ENCODE measurements around the gene CAPN9.

Gene CAPN9

DNA sequence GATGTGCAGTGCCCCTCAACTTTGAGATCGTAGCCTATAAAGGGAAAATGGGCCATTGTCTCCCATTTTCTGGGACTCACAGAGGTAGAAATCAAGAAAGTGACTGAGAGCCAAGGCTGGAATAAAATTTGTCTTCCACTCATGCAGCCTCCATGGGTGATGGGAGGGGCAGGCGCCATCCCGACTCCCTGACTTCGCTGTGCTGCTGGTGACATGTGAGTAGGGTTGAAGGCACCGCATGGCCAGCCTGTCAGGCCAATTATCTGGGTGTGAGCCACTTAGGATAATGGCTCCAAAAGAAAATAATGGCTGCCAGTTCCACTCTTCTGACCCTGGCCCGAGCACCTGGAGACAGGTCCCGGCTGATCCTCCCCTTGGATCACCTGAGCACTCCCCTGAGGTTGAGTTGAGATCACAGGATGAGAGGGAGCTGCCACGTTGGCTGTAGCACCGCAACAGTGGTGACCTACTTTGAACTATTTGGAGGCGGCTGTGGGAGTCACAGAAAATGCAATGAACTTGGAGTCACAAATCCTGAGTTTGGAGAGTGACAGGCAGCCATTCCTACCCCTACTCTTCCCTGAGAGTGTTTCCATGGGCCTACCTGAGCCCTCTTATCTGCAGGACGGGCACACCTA is 26.3 kb downstream of the CAPN9 start:
- no peak for DNase-seq

DNA sequence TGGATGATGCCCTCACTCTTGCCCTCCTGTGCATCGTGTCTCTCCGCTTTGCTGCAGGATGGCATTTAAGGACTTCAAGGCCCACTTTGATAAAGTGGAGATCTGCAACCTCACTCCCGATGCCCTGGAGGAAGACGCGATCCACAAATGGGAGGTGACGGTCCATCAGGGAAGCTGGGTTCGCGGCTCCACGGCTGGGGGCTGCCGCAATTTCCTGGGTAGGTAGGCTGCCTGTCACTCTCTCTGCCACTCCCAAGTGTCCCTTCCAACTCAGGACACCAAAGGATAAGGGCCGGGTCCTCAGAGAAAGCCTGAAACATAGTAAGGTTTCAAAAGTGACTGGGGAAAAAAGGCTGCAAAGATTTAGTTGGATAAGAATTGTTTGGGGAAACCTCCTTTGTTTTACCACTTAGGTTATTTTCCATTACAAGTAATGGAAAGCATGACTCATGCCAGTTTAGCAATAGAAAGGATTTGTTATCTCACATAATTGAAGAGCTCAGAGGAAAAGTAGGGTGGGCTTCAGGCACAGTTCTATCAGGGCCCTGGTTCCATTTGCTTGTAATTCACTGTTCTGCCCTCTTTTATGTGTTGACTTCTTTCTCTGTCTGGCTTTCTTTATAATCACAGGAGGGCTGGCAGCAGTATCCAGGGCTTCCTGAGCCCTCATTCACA is 31.9 kb downstream of the CAPN9 start:
- no peak for DNase-seq

DNA sequence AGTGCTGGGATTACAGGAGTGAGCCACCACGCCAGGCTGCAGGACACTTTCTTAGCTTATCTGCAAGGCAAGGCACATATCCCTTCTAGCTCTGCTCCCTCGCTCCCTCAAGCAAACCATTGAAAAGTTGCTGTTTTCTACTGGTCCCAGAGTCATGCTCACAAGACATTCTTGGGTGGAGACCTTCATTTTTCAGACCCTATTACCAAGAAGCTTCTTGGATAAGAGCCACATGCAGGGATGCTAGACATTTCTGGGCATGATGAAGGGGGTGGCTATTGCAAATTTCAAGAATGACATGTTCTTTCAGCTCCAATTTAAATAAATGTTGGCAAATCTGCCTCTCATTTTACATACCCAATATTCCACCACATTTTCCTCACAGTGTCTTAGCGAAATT is 33.9 kb downstream of the CAPN9 start:
- DNase-seq, result no peak

DNA sequence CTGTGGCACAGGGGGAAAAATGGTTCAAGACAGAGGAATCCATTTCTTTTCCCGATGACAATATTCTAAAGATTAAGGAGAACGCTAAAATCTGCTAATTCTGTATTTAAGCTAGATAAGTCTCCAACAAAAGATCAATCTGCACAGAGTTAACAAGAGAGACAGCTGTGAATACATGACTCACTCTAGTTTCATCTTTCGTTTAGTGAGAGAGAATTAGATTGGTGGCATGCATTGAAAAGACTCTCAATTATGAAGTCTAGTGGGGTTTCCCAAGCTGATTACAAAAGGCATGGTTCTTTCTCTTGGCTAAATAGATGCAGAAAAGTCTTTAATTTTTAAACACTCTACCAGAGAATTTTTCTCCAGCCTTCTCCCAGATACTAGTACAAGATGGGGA is 34.4 kb downstream of the CAPN9 start:
- no peak for DNase-seq

DNA sequence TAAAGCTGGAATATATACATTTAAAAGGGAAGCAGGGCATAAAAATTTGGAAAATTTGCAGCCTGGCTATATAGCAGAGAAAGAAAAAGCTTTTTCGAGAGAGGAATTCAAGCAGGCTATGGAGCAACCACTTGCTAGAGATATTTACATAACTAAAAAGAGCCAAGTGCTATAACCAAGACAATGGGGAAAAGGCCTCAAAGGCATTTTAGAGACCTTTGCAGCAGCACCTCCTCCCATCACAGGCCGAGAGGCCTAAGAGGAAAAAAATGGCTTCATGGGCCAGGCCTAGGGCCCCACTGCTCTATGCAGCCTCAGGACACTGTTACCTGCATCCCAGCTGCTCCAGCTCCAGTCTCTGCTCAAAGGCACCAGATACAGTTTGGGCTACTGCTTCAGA is 37.0 kb downstream of the CAPN9 start:
- no peak for DNase-seq

DNA sequence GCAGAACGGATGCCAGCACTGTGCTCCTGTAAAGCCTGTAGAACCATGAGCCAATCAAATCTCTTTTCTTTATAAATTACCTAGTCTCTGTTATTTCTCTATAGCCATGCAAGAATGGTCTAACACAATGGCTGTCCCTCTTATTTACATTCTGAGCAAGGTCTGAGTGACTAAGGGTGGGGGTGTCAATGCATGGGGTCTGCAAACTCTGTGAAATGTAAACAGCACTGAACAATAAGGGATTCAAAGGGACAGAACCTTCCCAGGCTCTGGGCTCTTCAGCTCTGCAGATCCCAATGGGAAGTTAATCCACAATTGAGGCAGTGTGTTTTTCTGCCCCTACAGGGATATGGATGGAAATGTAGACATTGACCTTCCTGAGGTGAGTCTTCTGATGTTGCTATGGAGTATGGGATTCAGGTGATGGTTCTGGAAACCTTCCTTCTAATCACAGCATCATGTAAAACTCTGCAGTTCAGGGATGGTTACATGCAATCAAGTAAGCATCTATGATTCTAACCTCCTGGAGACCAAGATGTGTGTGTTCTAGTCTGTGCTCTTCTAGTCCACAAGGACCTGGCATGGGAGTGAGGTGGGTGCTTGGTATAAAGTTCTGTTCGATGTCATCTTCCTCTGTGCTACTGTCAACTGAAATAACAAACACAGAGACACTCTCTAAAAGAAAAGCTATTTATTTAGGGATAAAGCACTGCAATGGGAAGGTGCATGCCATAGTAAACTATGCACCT is 38.6 kb downstream of the CAPN9 start:
- no peak for DNase-seq

DNA sequence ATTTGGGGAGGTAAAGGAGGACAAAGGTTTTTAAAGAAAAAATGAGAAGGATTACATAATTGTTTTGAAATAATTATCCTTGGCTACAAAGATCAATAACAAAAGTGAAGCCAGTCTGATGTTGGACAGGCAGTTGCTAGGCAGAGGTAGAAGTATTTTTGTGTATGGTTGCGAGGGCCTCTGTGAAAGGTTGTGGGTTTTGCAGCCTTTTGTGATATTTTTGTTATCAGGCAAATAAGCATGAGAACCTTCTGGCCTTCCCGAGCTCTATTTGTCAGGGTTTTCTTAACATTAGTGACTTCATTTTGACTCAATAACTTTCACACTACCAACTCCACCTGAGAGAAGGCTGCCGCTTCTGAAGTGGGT is 39.2 kb downstream of the CAPN9 start:
- no peak for DNase-seq

DNA sequence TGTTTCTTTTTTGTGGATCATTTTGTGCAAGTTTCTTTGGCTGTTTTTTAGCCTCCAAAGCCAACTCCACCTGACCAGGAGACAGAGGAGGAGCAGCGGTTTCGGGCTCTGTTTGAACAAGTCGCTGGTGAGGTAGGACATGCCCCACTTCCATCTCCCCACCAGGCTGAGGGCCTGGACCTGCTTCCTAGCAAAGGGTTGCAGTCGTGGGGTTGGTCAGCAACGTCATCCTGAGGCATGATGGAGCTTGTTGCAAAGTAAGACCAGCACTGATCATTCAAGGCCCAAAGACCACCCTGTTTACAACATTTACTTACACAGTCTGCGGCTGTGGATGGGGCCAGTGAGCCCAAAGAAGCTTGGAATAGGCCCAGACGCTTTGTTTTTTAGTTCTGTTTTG is 40.3 kb downstream of the CAPN9 start:
- DNase-seq, result no peak

DNA sequence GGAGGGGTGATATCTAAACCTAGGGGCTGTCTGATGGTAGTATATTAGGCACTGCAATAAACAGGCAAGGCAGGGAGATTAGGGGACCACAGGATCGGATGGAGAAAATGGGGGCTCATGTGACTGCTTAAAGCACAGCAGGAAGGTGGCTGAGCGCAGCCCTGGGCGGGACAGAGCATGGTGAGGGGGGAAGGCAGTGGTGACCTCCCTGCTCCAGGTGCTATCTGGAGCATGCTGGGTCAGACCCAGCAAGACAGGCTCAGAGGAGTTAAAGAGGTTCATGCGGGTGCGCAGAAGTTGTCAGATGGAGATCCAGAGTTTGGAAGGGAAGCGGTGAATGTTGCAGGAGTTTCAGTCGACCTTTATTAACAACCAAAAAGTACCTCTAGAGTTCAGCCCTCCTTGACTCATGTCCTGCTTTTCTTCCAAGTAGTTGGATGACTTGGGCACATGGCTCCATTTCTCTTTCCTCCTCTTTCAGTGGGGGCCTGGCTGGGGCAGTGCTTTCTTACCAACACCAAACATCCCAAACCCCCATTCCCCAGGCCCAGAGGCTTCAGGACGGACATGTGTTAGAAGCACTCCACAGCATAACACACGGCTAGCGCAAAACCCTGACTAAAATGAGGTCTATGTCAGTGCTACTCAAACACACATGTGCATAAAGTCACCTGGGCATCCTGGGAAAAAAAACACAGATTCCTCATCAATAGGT is 41.5 kb downstream of the CAPN9 start:
- no peak for DNase-seq

DNA sequence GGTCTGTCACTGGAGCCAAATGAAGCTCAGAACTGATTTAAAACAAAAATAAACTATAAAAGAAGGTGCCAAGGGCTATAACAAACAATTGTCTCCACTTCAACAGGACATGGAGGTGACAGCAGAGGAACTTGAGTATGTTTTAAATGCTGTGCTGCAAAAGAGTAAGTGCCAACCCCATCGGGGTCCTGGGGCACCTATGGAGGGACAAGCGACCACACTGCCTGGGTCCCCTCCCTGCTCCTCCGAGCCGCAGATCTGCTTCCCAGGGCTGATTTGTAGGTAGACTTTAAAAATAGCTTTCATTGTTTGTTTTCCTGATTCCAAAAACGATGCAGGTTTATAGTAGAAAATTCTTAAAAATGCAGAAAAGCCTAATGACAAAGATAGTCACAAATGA is 42.8 kb downstream of the CAPN9 start:
- DNase-seq, result no peak

DNA sequence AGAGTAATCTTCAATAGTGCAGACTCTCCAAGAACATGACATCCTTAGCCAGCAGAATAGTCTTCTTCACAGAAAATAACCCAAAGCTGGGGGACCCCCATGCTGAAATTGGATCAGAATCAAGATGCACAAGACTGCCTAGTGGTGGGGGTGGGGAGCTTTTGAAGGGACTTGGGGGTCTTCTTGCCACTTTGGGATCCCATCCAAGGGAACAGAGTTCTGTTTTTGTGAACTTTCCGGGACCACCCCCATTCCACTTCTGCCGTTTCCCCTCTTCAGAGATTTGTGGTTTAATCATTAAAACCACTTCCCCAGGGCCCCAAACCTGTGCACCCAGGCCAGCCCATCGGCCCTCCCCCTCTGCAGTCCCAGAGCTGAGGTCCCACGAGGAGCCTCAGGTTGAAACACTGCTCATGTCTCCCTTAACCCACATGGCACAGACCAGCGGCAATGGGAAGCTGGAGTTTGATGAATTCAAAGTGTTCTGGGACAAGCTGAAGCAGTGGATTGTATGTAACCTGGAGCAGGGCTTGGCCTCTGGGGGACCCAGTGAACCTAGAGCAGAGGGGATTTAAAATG is 44.9 kb downstream of the CAPN9 start:
- no peak for DNase-seq

DNA sequence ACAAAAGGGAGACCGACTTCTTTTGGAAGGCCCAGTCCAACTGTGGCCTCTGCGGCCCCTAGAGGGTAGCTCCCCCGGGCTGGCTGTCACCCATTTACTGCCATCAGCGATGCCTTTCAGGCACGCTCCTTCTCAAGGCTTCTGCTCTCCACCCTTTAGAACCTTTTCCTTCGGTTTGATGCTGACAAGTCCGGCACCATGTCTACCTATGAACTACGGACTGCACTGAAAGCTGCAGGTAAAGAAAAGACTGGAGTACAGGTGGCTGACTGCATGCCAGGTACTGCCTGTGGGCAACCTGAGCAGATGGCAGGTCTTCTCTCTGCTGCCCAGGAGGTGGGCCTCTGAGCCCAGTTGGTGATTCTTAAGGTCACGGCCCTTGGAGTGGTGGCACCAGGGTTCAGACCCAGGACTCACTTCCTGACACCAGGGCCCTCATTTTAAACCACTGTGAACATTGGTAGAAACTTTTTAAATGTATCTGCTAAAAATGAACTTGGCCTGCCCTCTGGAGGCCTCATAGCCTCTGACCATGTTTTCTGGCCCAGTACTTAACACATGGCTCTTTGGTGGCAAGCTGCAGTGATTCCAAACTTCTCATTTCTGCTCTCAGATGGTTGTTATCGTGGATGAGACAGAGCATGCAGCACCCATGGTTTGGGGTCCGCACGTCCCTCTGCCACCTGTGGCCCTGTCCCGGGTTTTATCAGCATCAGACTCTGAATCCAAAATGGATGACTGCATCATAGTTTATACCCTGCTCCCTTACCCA is 45.7 kb downstream of the CAPN9 start:
- DNase-seq, result no peak

DNA sequence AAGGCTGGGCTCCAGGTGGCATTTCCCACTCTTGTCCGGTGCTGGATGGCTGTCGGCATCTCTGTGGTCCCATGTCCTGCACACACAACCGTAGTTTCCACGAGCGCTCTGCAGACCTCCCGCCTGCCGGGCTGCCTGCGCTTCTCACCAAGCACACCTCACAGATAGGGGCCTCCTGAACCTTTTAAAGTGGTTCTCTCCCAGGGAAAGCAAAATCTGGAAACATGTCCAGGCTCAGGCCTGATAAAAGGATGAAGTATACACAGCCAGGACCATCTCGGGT is 46.2 kb downstream of the CAPN9 start:
- DNase-seq, result no peak

DNA sequence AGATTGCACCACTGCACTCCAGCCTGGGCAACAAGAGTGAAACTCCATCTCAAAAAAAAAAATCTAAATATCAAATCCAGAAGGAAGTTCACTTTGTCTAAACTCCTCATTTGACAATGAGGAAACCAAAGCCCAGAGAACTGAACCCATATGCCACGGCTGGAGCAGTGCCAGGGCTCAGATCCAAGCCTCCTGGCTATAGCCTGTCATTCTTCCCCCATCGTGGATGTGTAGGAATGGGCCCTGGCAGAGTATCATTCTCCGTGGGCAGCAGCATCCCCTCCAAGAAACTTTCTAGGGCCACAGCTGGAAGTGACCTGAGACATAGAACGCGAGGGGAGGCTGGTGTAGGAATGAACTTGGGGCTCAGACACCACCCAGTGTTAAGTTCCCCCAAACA is 47.2 kb downstream of the CAPN9 start:
- no peak for DNase-seq

DNA sequence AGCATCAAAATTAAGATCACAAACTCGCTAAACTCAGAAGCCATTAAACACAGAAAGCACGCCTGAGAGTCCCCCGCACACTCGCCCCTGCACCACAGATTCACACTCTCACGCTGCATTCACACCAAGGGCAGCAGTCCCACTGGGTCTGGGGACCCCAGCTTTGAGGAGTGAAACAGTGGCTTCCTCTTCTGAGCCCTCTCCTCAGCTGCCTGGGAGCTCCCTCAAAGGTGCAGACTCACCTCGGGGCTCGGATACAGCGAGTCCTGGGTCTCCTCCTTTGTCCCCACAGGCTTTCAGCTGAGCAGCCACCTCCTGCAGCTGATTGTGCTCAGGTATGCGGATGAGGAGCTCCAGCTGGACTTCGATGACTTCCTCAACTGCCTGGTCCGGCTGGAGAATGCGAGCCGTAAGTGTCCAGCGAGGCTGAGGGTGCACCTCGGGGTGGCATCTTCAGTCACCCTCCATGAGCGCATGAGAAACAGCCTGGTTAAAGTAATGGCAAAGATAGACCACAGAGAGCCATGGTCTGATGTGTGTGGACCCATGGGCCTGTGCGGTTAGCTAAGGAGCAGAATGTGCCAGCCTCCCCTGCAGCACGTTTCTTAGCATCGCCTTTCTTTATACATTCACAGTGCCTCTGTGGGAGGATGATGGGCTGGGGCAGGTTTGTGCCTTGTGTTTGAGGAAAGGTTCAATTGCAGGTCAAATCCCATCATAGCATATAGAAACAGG is 47.9 kb downstream of the CAPN9 start:
- no peak for DNase-seq

DNA sequence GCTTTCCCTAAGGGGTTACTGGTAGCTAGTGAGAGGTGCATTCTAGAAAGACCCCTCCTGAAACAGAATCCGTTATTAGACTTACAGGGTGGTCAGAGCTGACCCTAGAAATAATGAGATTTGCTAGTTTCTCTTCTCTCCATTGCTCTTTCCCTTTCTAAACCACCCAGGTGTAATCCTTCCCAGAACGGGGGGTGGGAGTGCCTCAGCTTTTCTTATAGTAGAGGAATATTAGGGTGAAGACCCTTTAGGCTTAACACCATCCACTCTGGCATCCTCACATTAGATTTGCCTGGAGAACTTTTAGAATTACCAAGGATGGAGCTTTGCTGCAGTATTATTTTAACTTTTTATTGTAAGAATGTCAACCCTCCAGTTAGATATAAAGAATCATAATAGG is 49.4 kb downstream of the CAPN9 start:
- no peak for DNase-seq

DNA sequence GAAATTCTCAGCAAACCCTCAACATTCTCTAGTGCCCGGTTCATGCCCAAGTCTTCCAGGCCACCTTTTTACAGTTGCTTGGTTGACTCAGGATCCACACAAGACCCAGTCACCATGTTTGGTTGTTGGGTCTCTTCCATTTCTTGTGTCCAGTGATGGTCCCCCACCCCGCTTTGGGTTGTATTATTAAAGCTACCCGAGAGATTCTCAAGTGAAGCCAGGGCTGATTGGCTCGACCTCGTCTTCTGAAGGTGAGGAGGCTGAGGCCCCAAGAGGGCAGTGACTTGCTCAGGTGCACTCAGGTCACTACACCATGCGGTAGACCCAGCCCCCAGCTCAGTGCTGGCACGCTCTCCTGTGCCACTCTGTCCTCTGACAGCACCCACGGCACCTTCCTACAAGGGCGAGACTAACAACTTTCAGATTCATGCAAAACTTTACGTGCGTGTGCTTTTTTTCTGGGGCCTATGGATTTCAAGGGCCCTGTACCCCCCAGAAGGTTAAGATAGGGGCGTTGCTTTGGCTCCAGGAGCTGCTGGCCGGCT is 50.3 kb downstream of the CAPN9 start:
- no peak for DNase-seq

DNA sequence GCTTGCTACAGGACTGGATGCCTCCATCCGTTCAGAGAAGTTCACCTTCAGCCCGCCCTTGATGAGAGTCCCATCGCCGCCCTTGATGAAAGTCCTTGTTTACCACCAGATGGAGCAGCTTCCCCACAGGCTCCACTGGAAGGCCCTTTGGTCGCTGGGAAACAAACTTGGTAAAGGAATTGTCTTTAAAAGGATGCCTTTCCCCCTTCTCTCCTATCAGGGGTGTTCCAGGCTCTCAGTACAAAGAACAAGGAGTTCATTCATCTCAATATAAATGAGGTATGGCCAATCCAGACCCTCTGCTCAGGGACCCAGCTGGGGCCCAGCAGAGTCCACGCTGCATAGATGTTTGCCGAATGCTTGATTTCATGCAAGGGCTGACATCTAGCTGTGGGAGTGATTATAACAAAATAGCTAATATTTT is 50.8 kb downstream of the CAPN9 start:
- no peak for DNase-seq

DNA sequence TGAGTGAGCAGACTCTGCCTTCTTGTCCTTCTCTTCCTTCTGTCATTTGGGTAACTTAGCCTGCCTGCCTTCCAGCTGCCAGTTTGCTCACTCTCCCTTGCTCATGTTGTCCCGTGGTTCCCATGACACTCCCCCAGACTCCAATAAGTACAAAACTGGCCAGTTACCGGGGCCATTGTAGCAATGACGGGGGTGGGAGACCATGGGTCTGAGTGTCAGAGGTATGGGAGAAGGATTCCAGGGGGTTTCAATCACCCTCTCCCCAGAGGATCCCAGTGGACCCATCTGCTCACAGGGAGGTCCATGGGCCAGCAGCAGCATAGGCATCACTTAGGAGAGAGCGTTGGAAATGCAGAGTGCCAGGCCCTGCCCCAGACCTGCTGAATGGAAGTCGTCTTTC is 51.3 kb downstream of the CAPN9 start:
- DNase-seq, result no peak

DNA sequence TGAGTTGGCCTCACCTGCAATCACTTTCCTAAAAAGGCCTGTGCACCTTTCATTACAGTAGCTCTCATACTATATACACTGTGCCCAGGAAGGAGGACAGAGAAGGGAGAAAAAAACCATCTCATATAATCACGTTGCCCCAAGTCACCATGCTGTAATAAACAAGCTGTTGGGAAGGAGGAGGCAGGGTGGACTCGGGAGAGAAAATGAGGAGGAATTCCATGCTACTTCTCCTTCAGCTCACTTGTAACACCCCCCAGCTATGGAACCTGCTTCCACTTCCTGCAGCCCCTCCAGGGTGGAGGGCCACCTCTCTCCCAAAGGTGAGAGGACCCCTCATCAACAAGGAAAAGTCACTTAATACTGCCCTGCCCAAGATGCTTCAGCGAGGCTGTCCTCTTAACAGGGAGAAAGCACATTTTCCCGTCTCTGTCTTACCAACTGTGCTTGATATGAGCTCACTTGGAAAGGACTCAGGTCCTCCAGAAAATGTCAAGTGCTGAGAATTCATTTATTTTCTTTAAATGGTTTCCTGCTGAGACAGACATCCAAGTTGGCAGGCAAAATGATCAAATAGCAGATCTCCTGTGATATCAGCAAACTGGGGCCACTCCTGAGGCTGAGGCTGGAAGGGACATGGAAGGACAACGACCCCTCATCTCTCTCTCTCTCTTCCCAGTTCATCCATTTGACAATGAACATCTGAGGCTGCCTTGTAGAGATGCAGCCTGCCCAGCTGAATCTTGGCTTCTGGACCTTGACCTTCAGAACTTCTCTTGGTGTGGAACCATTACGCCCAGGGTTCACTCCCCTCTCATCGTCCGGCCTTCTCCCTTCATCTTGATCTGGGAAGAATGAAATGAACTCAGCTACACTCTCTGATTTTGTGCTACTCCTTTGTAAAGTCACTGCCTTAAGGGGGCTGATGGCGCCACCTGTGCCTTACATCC is 54.0 kb downstream of the CAPN9 start:
- no peak for DNase-seq

DNA sequence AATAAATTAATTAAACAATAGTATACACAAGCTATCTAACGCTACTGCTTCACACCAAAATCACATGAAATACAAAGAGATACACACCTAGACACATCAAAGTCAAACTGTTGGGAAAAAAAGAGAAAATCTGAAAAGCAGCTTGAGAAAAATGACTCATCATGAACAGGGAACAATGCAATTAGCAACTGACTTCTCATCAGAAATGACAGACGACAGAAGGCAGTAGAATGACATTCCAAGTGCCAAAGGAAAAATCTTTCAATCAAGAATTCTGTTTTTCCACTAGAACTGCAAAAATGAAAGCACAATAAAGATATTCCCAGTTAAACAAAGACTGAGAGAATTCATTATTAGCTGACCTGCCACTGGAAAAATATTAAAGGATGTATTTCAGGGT is 57.2 kb downstream of the CAPN9 start:
- DNase-seq, result no peak

Measured in activated naive CD4-positive, alpha-beta T cell treated with anti-CD3 and anti-CD28 coated beads, Interleukin-2, amount 50 U/mL, for 16 hours (primary cell).